Psoas muscle (tissue), 8 donors: ENCODE measurements around the gene PON2. TPM values are rescaled to one million over a fixed set of nuclear protein-coding genes. Genes with fewer than 3 reads are reported as not detected.

ENCODE experiments used
- ATAC-seq, 4 donors: fragments of 200-7000 bp; cut with Tn5 transposase; one replicate each; pipeline ENCODE4 v1.9.1; 2020; ENCODE audit warnings: moderate library complexity in 3 of 4, mild to moderate bottlenecking in 2 of 4
- DNase-seq, 2 donors: peaks; one replicate each; pipeline ENCODE4 v3.0.0-alpha.2; 2020
- H3K27ac ChIP-seq: fragments of 200-600 bp; one replicate; pipeline ENCODE4 v1.8.0; 2022
- H3K27me3 ChIP-seq, 3 donors: fragments of 200-600 bp in 1 of 3; one replicate each; pipeline versions ENCODE4 v1.6.1 to v1.8.0; 2013 to 2022; ENCODE audit warnings: low read length in 2 of 3, mild to moderate bottlenecking in 2 of 3, moderate library complexity in 1 of 3; ENCODE audit not compliant: insufficient read depth in 3 of 3
- H3K36me3 ChIP-seq, 2 donors: fragments of 200-600 bp in 1 of 2; one replicate each; pipeline versions ENCODE4 v1.6.1 to v1.8.0; 2013 to 2022; ENCODE audit warnings: low read depth in 1 of 2, mild to moderate bottlenecking in 1 of 2, moderate library complexity in 1 of 2; ENCODE audit not compliant: insufficient read depth in 1 of 2
- H3K4me1 ChIP-seq: fragments of 200-600 bp; one replicate; pipeline ENCODE4 v1.8.0; 2022
- H3K4me3 ChIP-seq: fragments of 200-600 bp; one replicate; pipeline ENCODE4 v1.8.0; 2022; ENCODE audit warnings: mild to moderate bottlenecking
- H3K9me3 ChIP-seq: fragments of 200-600 bp; one replicate; pipeline ENCODE4 v1.8.0; 2022
- WGBS, 3 donors: extraction: QIAGEN DNeasy Blood & Tissue Kit; methylation state at CpG; one replicate each; pipeline versions ENCODE4 v1.1.6 to v1.1.7; 2013; 5-methylcytosine and 5-hydroxymethylcytosine counted together
- intact Hi-C, 2 donors: fragments of 100-400 bp; cut with DNase I; formaldehyde crosslinking; loops; one replicate each; pipeline versions ENCODE4 v1.11.0 to v1.14.2; 2022
- polyA plus RNA-seq, 3 donors: library from polyadenylated mRNA; stranded (reverse); fragments of 200-250 nt; gene quantifications; one replicate each; pipeline ENCODE4 v1.2.3, GENCODE V29; 2013
- total RNA-seq, 4 donors: library from RNA; stranded (reverse); fragmentation: NEBNext Ultra II Directional in 2 of 4; extraction: Animal tissue kit (Norgen Biotek cat#: 25700) in 2 of 4; gene quantifications; one replicate each; pipeline versions ENCODE4 v1.2.1 to v1.2.4, GENCODE V29; 2021 to 2023
- TF ChIP-seq, protein P1 (sequence below): fragments of 200-600 bp; IDR thresholded peaks from one replicate; pipeline ENCODE4 v1.8.0; 2022; ENCODE audit warnings: antibody characterized with exemption
- donor health status: healthy with polysubstance abuse.
- donor health status: DM: no; HTN: no; CAD: no; lungs with moderate emphysema.
- donor health status: Bipolar disorder and iron deficiency.
- donor health status: healthy.
- donor health status: DM: yes; HTN: yes; CAD: no.
- donor health status: DM: no; HTN: no; CAD: no.
- donor health status: DM: no; HTN: no; CAD: no.
- donor health status: DM: yes; HTN: yes; CAD: no.

The PON2 gene
- total and polyA plus RNA-seq, 7 donors = 10.8 to 25.2 (median 14.5) TPM

GRCh38 chr7:95430864-95431263 is 4.0 kb downstream of the PON2 start:
- Histone ChIP-seq H3K4me3 (no peak overlapping the region), H3K27me3 (no peaks in the 10 kb centered on the region), H3K9me3 (no peaks in the 10 kb centered on the region), H3K36me3 (no peaks in the 10 kb centered on the region), H3K4me1 (no peaks in the 10 kb centered on the region), H3K27ac (no peak overlapping the region)
- ATAC-seq (no peak), DNase-seq (no peak)
- intact Hi-C loops = no loop called here
- TF ChIP-seq, protein P1, sequence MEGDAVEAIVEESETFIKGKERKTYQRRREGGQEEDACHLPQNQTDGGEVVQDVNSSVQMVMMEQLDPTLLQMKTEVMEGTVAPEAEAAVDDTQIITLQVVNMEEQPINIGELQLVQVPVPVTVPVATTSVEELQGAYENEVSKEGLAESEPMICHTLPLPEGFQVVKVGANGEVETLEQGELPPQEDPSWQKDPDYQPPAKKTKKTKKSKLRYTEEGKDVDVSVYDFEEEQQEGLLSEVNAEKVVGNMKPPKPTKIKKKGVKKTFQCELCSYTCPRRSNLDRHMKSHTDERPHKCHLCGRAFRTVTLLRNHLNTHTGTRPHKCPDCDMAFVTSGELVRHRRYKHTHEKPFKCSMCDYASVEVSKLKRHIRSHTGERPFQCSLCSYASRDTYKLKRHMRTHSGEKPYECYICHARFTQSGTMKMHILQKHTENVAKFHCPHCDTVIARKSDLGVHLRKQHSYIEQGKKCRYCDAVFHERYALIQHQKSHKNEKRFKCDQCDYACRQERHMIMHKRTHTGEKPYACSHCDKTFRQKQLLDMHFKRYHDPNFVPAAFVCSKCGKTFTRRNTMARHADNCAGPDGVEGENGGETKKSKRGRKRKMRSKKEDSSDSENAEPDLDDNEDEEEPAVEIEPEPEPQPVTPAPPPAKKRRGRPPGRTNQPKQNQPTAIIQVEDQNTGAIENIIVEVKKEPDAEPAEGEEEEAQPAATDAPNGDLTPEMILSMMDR = no peak
- 83 to 86% (median 85%) methylated on average over 2 of the region's 2 CpGs for WGBS, 3 donors

- ATAC-seq (no peak), DNase-seq (no peak)
- WGBS, 3 donors = 64 to 89% (median 68%) methylated on average over 5 of the region's 5 CpGs
- no peak overlapping the region for H3K4me3 ChIP-seq
- no peaks in the 10 kb centered on the region for H3K9me3 ChIP-seq
- H3K27ac ChIP-seq = no peak overlapping the region
- H3K36me3 ChIP-seq = no peaks in the 10 kb centered on the region
- TF ChIP-seq, protein P1 = no peak
- H3K27me3 ChIP-seq = no peaks in the 10 kb centered on the region
- no peaks in the 10 kb centered on the region for H3K4me1 ChIP-seq
- intact Hi-C loops = no loop called here
Observed at GRCh38 chr7:95429241-95429990, 5.4 kb downstream of the PON2 start.

DNA sequence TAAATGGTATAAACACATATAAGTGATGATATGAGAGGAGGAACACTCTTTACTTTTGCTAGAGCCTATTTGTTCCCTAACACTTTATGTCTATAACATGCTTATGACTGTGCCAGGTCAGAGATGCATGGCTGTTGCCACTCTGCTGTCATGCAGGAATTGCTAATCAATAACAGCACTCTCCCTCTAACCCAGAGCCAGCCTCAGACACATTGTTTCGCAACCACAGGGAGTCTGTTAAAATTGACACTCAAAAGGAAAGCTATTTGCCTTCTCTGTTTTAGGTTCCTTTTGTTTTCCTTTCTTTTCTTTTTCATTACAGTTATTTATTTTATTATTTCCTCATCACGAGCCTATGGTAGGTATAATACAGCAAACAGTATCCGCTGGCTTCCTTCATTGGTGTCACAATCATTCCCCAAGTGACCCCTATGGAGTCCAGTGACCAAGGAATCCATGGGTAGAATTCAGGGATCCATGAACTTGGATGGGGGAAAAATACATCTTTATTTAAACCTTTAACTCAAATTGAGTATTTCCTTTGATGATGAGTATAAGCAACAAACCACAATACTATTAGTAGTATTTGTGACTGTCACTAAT is 6.8 kb downstream of the PON2 start:
- TF ChIP-seq, protein P1 = no peak
- no peaks in the 10 kb centered on the region for H3K9me3 ChIP-seq
- DNase-seq (no peak), ATAC-seq (no peak)
- no peaks in the 10 kb centered on the region for H3K27me3 ChIP-seq
- no peaks in the 10 kb centered on the region for H3K4me1 ChIP-seq
- H3K27ac ChIP-seq = no peak overlapping the region
- H3K36me3 ChIP-seq = peaks cover 0 to 12% of the 10 kb centered on the region in 2 donors
- 83 to 91% (median 86%) methylated on average over 3 of the region's 3 CpGs for WGBS, 3 donors
- no peak overlapping the region for H3K4me3 ChIP-seq
- intact Hi-C loops = no loop called here

GRCh38 chr7:95427166-95427565 is 7.7 kb downstream of the PON2 start:
- Histone ChIP-seq H3K9me3 (no peaks in the 10 kb centered on the region), H3K4me3 (no peak overlapping the region), H3K4me1 (no peaks in the 10 kb centered on the region), H3K36me3 (peaks cover 0 to 17% of the 10 kb centered on the region in 2 donors), H3K27ac (no peak overlapping the region), H3K27me3 (no peaks in the 10 kb centered on the region)
- WGBS, 3 donors = 58 to 87% (median 66%) methylated on average over 7 of the region's 7 CpGs
- ATAC-seq (no peak), DNase-seq (no peak)
- intact Hi-C loops = no loop called here
- TF ChIP-seq, protein P1 = no peak
